NCI-H2081 treated with DMSO at 0.1 percent for 48 hours (cell line): ENCODE measurements around the gene CD163.
A peak's percentile ranks its signal among the peaks of the same experiment; 100 is the strongest.
"Not testable (repeated sequence)": the region's sequence is repeated elsewhere in the genome, so short reads cannot be mapped to it uniquely, and the experiment has no call there.

ENCODE experiments used
- DNase-seq: peaks from one replicate; lab custom pipeline; 2025; lab: John Stamatoyannopoulos, UW

Gene CD163

GRCh38 chr12:7448099-7448498 lies 55.5 kb downstream of the CD163 start:
- DNase-seq = no peak

- DNase-seq = no peak
Observed at GRCh38 chr12:7444537-7444936, 59.0 kb downstream of the CD163 start.

GRCh38 chr12:7444076-7444475 lies 59.5 kb downstream of the CD163 start, which contains the start of gene CD163L1:
Gene CD163L1 (minus strand): TSS chr12:7444153. CDS start chr12:7444127, 26 bp downstream.
- DNase-seq = no peak

GRCh38 chr12:7441216-7441615 lies 62.4 kb downstream of the CD163 start:
- DNase-seq = no peak

GRCh38 chr12:7439579-7440505 lies 63.7 kb downstream of the CD163 start:
- peak; percentile 20 for DNase-seq

GRCh38 chr12:7438291-7438995 lies 65.1 kb downstream of the CD163 start:
- not testable (repeated sequence) for DNase-seq

- not testable (repeated sequence) for DNase-seq
Observed at GRCh38 chr12:7437494-7437893, 66.1 kb downstream of the CD163 start.

GRCh38 chr12:7434670-7435069 lies 68.9 kb downstream of the CD163 start:
- no peak for DNase-seq

GRCh38 chr12:7433276-7433822 lies 70.2 kb downstream of the CD163 start:
- DNase-seq = no peak

- DNase-seq = no peak
Observed at GRCh38 chr12:7431993-7432685, 71.4 kb downstream of the CD163 start.
